Stimulated activated CD8-positive, alpha-beta memory T cell treated with anti-CD3 and anti-CD28 coated beads, Interleukin-15, amount 100 ng/mL, for 1 hour (primary cell): ENCODE results near the gene CFAP77.

ENCODE experiments used
- DNase-seq: peaks from one replicate; pipeline ENCODE4 v3.0.0-alpha.2; 2020; ENCODE audit warnings: low read depth

Gene CFAP77

GRCh38 chr9:132408521-132408920 lies 1.5 kb upstream of the CFAP77 start:
- DNase-seq: no peak

GRCh38 chr9:132410642-132411041 lies 631 bp downstream of the CFAP77 start:
- no peak for DNase-seq

GRCh38 chr9:132411091-132411508 lies 1.1 kb downstream of the CFAP77 start:
- DNase-seq: peak; percentile 45

GRCh38 chr9:132412089-132412488 lies 2.1 kb downstream of the CFAP77 start:
- no peak for DNase-seq

- DNase-seq: no peak
Observed at GRCh38 chr9:132413926-132414325, 3.9 kb downstream of the CFAP77 start.

- no peak for DNase-seq
Observed at GRCh38 chr9:132414731-132415130, 4.7 kb downstream of the CFAP77 start.

- no peak for DNase-seq
Observed at GRCh38 chr9:132415181-132415580, 5.2 kb downstream of the CFAP77 start.

- no peak for DNase-seq
Observed at GRCh38 chr9:132418726-132419363, 8.8 kb downstream of the CFAP77 start.

GRCh38 chr9:132422574-132422973 lies 12.6 kb downstream of the CFAP77 start:
- DNase-seq: no peak

- no peak for DNase-seq
Observed at GRCh38 chr9:132423503-132423902, 13.5 kb downstream of the CFAP77 start.

GRCh38 chr9:132424857-132425674 lies 15.1 kb downstream of the CFAP77 start:
- no peak for DNase-seq

- DNase-seq: no peak
Observed at GRCh38 chr9:132425675-132426062, 15.7 kb downstream of the CFAP77 start.

- DNase-seq: no peak
Observed at GRCh38 chr9:132426639-132427414, 16.8 kb downstream of the CFAP77 start.

- DNase-seq: no peak
Observed at GRCh38 chr9:132430998-132431397, 21.0 kb downstream of the CFAP77 start.

GRCh38 chr9:132434881-132435280 lies 24.9 kb downstream of the CFAP77 start:
- DNase-seq: no peak

- no peak for DNase-seq
Observed at GRCh38 chr9:132439153-132439552, 29.1 kb downstream of the CFAP77 start.

GRCh38 chr9:132440735-132441134 lies 30.7 kb downstream of the CFAP77 start:
- no peak for DNase-seq

- DNase-seq: no peak
Observed at GRCh38 chr9:132441404-132441803, 31.4 kb downstream of the CFAP77 start.

GRCh38 chr9:132443951-132444607 lies 34.1 kb downstream of the CFAP77 start:
- no peak for DNase-seq

- no peak for DNase-seq
Observed at GRCh38 chr9:132446887-132447286, 36.9 kb downstream of the CFAP77 start.

GRCh38 chr9:132447346-132447745 lies 37.3 kb downstream of the CFAP77 start:
- no peak for DNase-seq

- no peak for DNase-seq
Observed at GRCh38 chr9:132447902-132448301, 37.9 kb downstream of the CFAP77 start.
